Epidermal melanocyte (primary cell): ENCODE measurements around the gene CLTCL1.

Experiments
- DNase-seq: peaks from one replicate; pipeline ENCODE4 v3.0.0; 2011; ENCODE audit warnings: low spot score; ENCODE audit not compliant: insufficient read length

Gene CLTCL1

GRCh38 chr22:19196841-19197612, 94.5 kb downstream of the CLTCL1 start:
- no peak for DNase-seq

GRCh38 chr22:19195796-19196731, 95.5 kb downstream of the CLTCL1 start:
- DNase-seq, result no peak

- no peak for DNase-seq
These were observed 96.6 kb downstream of the CLTCL1 start for GRCh38 chr22:19194766-19195536.

GRCh38 chr22:19193879-19194278, 97.6 kb downstream of the CLTCL1 start:
- no peak for DNase-seq

- no peak for DNase-seq
These were observed 103.6 kb downstream of the CLTCL1 start for GRCh38 chr22:19187716-19188563.

- no peak for DNase-seq
These were observed 107.1 kb downstream of the CLTCL1 start for GRCh38 chr22:19184276-19184997.

- DNase-seq, result no peak
These were observed 108.3 kb downstream of the CLTCL1 start for GRCh38 chr22:19183216-19183615.

GRCh38 chr22:19182472-19183157, 108.9 kb downstream of the CLTCL1 start:
- DNase-seq, result no peak

- no peak for DNase-seq
These were observed 109.6 kb downstream of the CLTCL1 start for GRCh38 chr22:19181786-19182471.

GRCh38 chr22:19180740-19181410, 110.6 kb downstream of the CLTCL1 start:
- no peak for DNase-seq

GRCh38 chr22:19180234-19180633, 111.3 kb downstream of the CLTCL1 start:
- no peak for DNase-seq

- DNase-seq, result peak; percentile 59
These were observed 111.9 kb downstream of the CLTCL1 start for GRCh38 chr22:19179497-19180048.

GRCh38 chr22:19178657-19179496, 112.6 kb downstream of the CLTCL1 start, which contains the start of gene SLC25A1:
TSS of gene SLC25A1 (minus strand) at chr22:19178736. CDS start at chr22:19178673, 63 bp downstream.
- DNase-seq, result peak; percentile 79

- DNase-seq, result no peak
These were observed 113.4 kb downstream of the CLTCL1 start for GRCh38 chr22:19178065-19178656.

- no peak for DNase-seq
These were observed 114.1 kb downstream of the CLTCL1 start for GRCh38 chr22:19177164-19178064.
